Activated CD4-positive, alpha-beta T cell treated with anti-CD3 and anti-CD28 coated beads, Interleukin-2, amount 50 U/mL, for 16 hours (primary cell): ENCODE data around the gene MYOT.
A peak's percentile ranks its signal among the peaks of the same experiment; 100 is the strongest.
"Not testable (repeated sequence)": the region's sequence is repeated elsewhere in the genome, so short reads cannot be mapped to it uniquely, and the experiment has no call there.

ENCODE experiments used
- DNase-seq: peaks from one replicate; pipeline ENCODE4 v3.0.0-alpha.2; 2020

The MYOT gene

GRCh38 chr5:137856916-137857862, 10.5 kb upstream of the MYOT start:
- no peak for DNase-seq

GRCh38 chr5:137858223-137858916, 9.3 kb upstream of the MYOT start:
- peak; percentile 17 for DNase-seq

- DNase-seq = no peak
Observed at GRCh38 chr5:137858954-137859353, 8.7 kb upstream of the MYOT start.

GRCh38 chr5:137862251-137862650, 5.4 kb upstream of the MYOT start:
- DNase-seq = no peak

- not testable (repeated sequence) for DNase-seq
Observed at GRCh38 chr5:137863653-137864052, 4.0 kb upstream of the MYOT start.

GRCh38 chr5:137866541-137867388, 895 bp upstream of the MYOT start:
- no peak for DNase-seq

GRCh38 chr5:137870647-137871339, 3.1 kb downstream of the MYOT start:
- no peak for DNase-seq

- no peak for DNase-seq
Observed at GRCh38 chr5:137871571-137871970, 3.9 kb downstream of the MYOT start.

- no peak for DNase-seq
Observed at GRCh38 chr5:137872466-137872865, 4.8 kb downstream of the MYOT start.

GRCh38 chr5:137876101-137876500, 8.4 kb downstream of the MYOT start:
- DNase-seq = no peak

GRCh38 chr5:137880313-137880712, 12.7 kb downstream of the MYOT start:
- no peak for DNase-seq

- DNase-seq = no peak
Observed at GRCh38 chr5:137887831-137888230, 20.2 kb downstream of the MYOT start.

GRCh38 chr5:137888466-137888862, 20.8 kb downstream of the MYOT start:
- DNase-seq = peak; percentile 7

GRCh38 chr5:137888863-137889759, 21.5 kb downstream of the MYOT start, which contains the start of gene PKD2L2:
Gene PKD2L2, plus strand, starts transcription at chr5:137889457. Its CDS starts 35 bp downstream, at chr5:137889492.
- peak; percentile 90 for DNase-seq

GRCh38 chr5:137890845-137891244, 23.2 kb downstream of the MYOT start:
- no peak for DNase-seq

- peak; percentile 14 for DNase-seq
Observed at GRCh38 chr5:137891849-137892248, 24.2 kb downstream of the MYOT start.

GRCh38 chr5:137894586-137894985, 26.9 kb downstream of the MYOT start:
- DNase-seq = no peak

GRCh38 chr5:137896560-137896959, 28.9 kb downstream of the MYOT start:
- no peak for DNase-seq

- DNase-seq = no peak
Observed at GRCh38 chr5:137899493-137899892, 31.8 kb downstream of the MYOT start.

GRCh38 chr5:137901011-137901817, 33.6 kb downstream of the MYOT start:
- no peak for DNase-seq
